ENCODE measurements around the gene FRMD4A. TPM values are rescaled to one million over a fixed set of nuclear protein-coding genes. Genes with fewer than 3 reads are reported as not detected.

FRMD4A gene
- polyA plus RNA-seq, 5 donors: 48.9 to 60.9 (median 53.0) TPM

- DNase-seq: no peak
Observed at GRCh38 chr10:13632440-13632839, 698.3 kb downstream of the FRMD4A start.

- no peak for DNase-seq
Observed at GRCh38 chr10:13631594-13631993, 699.1 kb downstream of the FRMD4A start.

GRCh38 chr10:13630231-13630630 lies 700.5 kb downstream of the FRMD4A start:
- DNase-seq: no peak

DNA sequence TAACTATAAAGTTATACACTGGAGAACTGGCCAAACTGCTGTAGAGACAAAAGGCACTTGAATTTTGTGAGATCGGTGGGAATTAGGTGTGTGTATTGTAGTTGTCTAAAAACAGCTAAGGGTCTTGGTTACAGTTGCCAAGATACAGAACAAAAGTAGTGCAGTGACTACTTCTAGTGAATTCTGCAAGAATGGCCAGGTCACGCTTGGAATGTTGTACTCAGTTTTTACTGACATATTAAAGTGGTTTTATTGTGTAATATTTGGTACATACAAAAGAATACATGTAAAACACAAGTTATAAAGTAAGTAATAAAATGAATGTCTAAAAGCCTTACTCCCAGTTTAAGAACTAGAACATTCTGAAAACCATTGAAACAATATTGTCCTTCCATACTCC lies 701.6 kb downstream of the FRMD4A start:
- DNase-seq: no peak

DNA sequence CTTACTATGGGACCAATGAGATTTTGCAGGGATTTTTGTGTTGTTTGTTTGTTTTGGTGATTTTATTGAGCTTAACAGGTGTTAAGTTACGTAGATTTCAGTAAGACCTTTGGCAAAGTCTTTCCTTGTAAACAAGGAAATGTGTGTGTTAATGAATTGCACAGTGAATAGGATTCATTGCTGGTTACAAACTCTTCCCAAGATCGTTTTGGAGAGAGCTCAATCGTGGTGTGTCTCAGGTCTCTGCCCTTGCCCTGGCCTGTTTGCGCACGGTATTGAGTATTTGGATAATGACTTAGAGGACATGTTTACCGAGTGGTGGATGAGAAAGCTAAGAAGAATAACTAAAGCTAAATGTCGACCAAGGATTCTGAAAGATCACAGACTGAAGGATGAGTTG lies 702.1 kb downstream of the FRMD4A start:
- DNase-seq: no peak

- no peak for DNase-seq
Observed at GRCh38 chr10:13627459-13628310, 703.0 kb downstream of the FRMD4A start.

DNA sequence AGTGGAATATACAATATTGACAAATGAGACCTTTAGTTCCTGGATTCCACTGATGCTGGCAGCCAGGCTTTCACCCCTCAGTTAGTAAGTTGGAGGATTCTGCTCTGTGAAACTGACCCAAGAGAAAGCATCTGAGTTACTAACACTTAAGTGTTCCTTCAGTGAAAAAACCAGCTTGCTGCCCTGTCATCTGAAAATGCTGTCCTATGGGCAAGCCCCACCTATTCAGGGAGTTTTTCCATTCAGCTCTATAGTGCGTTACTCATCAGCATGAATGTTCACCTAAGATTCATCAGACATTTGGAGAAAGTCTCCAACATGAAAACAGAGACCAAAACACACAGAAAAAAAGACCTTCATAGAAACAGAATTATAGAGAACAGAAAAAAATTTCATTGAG lies 706.1 kb downstream of the FRMD4A start:
- DNase-seq: no peak

DNA sequence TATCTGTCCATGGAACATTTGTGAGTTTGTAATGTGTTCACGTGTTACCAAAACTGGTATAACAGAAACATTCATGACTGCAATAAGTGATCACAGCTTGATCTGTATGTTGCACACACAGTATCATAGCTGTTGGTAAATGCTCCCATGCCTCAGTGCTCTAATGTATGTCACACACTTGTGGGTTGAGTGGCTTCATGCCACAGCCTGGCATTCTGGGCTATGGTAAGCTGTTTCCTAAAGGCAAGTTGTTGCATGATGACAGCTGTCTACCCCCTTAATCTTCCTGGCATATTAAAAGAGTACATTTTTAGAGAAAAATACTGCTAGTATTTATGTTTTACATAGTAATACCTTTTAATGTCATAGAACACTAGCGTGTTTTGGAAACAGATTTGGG lies 708.8 kb downstream of the FRMD4A start:
- no peak for DNase-seq

GRCh38 chr10:13617116-13617515 lies 713.6 kb downstream of the FRMD4A start:
- peak; percentile 57 to 65 for DNase-seq

DNA sequence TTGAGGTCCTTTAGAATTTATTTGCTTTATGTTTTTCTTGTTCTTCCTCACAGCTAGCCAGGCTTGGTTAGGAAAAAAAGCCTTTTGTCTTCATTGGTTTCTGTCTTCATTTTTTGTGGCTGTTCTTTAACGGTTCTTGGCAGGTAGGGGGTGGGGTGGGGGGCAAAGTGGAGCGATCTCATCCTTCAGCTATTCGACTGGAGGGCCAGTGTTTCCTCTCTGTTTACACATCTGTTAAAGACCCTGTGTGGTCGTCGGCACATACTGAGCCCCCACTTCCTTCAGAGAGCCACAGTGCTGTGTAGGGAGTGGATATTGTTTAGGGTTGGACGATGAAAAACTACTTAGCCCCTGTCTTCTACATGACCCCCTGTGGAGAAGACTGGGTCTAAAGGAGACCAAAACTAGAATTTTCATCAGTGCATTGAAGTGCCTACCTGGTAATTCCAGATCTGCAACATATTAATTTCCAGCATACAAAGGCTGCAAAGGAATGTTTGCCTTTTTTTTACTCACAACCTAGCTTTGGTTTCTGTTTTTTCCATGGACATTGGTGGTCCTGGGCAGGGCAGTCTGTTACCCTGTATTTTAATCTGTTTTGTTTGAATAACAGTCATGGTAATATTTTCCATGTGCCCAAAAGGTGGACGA lies 714.9 kb downstream of the FRMD4A start:
- DNase-seq: no peak

DNA sequence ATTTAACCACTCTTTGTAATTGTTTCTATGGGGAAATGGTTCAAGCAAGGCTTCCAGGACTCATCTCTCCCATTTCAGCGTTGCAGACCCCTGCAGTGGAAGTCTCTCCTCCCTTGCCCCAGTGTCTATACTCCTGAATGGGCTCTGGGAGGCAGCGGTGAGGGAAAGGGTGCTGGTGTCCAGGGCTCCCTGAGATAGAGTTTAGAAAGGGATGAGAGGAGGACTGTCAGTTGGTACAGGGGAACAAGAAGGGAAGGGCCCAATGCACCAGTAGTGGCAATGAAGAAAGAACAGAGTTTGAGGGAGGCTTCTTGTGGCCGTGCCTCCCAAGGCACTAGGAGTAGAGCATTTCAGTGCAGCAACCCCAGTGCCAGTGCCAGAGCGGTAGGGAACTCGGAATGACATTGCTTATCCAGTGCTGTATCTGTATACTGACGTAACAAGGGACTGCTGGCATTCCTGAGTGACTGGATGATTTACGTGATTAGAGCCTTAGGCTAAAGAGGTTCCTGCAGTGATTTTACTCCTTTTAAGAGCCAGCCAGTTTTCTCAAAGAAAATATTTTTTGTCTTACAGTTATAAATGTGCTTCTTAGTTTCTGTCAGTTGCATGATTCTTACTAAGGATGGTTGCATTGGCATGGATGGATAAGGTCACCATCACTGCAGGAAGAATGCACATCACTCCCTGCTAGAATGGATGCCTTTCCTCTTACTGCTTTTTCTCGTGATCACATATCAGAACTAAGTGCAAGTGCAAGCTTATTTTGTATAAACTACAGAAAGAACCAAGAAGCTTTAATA lies 716.0 kb downstream of the FRMD4A start:
- DNase-seq: no peak

GRCh38 chr10:13613519-13613918 lies 717.2 kb downstream of the FRMD4A start:
- DNase-seq: peak in 1 of 2 donors; percentile 63

DNA sequence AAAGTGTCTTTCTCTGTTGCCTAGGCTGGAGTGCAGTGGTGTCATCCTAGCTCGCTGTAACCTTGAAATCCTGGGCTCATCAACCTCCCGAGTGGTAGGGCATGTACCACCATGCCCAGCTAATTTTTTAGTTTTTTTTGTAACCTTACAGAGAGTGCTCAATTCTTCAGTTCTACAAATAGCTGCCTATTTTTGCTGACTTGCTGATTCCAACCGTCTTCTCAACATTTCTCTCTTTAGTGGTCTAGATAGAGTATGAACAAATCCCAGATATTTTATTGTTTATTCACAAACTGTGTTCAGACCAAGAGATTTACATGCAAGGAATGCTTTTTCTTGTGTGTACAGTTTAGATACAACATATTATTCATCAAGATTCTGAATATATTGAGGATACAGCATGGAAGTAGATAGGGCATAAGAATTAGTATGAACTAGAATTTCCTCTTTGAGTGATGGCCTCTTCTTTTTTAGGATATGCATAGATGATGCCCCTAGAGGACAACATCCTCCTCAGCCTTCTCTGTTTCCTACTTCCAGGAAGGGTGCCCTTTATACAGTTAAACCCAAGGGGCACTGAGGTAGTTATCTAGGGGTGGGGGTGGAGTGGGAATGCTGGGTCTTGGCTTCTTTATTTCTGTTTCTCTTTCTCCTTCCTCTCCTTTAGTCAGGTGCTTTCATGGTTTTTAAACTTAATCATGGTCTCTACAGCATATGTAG lies 717.9 kb downstream of the FRMD4A start:
- DNase-seq: no peak

DNA sequence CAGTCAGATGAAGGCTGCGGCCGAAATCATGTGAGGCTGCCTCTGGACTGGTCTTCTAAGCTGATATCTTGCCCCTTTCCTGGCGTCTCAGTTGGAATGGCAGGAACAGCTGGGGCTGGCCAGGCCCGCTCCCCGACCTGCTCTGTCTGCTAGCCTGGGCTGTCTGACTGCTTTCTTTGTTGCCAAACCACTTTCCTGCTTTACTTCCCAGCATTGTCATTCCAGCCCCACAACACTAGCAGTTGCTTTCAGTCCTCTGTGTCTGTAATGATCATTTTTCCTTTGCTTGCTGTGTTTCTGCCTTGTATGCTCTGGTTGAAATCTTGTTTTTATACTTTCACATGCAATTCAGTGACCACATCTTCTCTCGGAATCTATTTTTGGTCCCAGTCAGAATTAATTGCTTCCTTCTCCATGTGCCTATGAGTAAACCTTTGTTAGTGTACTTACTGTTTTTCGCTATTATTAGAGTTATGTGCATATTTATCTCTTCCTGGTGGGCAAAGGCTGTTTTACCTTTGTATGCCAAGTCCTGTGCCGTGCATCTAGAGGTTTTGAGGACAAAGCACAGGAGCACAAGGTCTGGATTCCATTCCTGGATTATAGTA lies 722.4 kb downstream of the FRMD4A start:
- DNase-seq: no peak

GRCh38 chr10:13604357-13605040 lies 726.2 kb downstream of the FRMD4A start:
- no peak for DNase-seq

DNA sequence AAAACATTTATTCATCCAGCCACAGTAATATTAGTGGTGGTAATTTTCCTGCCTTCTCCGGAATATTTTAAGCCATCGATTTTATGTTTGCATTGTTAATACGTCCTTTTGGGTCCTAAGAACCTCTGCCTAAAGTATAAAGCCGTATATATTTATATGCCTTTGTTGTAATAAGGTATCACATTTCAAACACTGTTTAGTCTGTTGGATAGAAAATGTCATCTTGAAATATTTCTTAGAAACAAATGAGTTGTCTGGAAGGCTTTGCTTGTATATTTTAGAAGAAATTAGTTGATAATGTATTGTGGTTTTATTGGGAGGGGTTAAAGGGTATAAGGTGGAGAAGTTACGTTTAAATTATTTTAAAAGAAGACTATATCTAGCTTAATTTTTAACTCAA lies 732.8 kb downstream of the FRMD4A start:
- DNase-seq: no peak

GRCh38 chr10:13594641-13595040 lies 736.1 kb downstream of the FRMD4A start:
- no peak for DNase-seq
